GM19238 (cell line): Measurements from ENCODE around the gene DUSP6.

Source experiments
- DNase-seq: peaks from one replicate; pipeline ENCODE4 v3.0.0; 2011; ENCODE audit warnings: low spot score; ENCODE audit not compliant: insufficient read length

The DUSP6 gene

GRCh38 chr12:89373763-89374572 lies 21.7 kb upstream of the DUSP6 start:
- DNase-seq, result no peak

DNA sequence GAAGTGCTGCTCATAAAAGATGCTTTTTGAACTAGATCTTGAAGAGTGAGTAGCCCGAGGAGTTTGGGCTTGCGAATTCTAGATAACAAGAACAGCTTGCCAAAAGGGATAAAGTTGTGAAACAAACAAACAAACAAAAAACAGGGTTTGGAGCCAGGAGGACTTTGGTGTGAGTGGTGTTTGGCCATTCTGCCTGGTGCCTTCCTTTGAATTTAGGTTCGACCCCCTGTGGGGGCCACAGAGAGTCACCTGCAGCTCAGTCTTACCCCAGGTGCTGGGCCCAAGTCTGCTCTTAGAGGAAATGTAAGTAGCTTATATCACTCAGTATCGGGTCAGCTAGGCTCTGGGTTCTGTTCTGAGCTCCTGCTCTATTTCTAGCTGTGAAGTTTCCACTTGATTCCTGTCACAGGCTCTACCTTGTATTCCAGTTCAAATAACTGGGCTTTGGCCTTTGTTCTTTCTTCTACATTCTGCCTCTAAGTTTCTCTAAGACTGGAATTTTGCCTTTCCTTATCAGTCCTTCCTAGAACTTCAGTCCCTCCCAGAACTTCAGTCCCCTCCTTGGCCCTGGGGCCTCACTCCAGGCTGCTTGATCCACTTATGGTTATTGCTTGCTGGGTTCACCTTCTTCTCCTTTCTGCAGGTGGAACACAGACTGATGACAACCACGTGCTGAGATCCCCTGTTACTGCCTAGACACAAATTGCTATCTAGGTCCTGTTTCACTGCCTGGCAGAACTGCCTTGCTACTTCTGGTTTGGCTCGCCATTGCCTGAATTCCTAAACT lies 20.5 kb upstream of the DUSP6 start:
- DNase-seq, result no peak

DNA sequence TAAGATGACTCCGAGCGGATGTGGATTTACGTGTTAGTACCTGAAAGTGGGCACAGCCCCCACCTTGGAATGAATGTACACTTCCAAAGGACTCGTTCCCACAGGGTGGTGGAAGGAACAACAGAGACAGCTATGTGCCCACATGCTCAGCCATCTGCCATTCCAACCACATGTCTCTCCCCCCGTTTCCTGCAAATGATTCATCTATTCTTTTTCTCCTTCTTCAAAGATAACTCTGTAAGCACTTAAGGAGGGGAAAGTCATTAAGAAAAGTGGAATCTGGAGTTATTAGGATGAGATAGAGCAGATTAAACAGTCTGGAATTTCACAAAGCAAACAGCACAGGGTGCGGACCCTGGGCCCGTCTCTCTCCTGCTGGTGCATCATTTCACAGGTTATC lies 18.5 kb upstream of the DUSP6 start:
- no peak for DNase-seq

- no peak for DNase-seq
Measured at GRCh38 chr12:89370421-89370831, 18.1 kb upstream of the DUSP6 start.

GRCh38 chr12:89369166-89369565 lies 16.9 kb upstream of the DUSP6 start:
- DNase-seq, result no peak

DNA sequence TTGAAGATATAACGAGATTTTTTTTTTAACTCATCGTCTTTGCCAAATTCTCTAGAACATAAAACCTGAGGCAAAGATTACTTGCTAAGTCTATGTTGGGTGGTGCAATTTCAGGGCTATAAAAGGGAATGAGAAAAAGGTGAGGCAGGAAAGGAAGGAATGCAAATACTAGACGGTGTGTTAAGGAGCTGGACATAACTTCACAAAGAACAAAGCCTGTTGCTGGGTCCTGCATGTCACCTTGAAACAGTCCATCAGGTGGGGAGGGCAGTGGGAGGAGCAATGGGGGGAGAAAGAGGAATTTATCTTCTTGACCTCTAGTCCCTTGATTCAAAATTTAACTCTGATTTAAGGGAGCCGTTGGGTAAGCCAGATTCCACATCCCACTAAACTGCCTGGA lies 16.1 kb upstream of the DUSP6 start:
- no peak for DNase-seq

DNA sequence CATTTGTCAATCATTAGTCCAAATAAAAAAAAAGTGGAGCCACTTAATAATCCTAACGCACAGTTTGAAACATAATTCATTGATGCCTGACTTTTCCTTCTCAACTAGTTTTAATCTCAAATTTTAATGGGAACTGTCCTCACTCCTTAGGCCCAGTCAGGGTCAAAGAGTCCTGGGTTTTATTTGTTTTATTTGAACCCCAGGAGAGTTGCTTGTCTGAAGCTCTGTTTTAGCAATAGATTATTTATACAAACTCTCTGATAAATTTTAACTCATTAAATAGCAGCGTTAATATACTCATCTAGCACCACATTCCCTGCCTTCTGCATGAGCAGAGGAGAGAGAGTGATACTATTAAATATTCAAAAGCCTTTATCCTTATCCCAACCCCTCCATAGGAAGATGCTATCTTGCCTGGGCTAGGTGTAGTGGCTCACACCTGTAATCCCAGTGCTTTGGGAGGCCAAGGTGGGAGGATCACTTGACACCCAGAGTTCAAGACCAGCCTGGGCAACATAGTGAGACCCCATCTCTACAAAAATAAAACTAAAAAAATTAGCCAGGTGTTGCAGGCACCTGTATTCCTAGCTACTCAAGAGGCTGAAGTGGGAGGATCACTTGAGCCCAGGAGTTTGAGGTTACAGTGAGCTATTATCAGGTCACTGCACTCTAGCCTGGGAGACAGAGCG lies 14.5 kb upstream of the DUSP6 start:
- no peak for DNase-seq

- no peak for DNase-seq
Measured at GRCh38 chr12:89364631-89365030, 12.3 kb upstream of the DUSP6 start.

GRCh38 chr12:89364058-89364457 lies 11.8 kb upstream of the DUSP6 start:
- DNase-seq, result no peak

DNA sequence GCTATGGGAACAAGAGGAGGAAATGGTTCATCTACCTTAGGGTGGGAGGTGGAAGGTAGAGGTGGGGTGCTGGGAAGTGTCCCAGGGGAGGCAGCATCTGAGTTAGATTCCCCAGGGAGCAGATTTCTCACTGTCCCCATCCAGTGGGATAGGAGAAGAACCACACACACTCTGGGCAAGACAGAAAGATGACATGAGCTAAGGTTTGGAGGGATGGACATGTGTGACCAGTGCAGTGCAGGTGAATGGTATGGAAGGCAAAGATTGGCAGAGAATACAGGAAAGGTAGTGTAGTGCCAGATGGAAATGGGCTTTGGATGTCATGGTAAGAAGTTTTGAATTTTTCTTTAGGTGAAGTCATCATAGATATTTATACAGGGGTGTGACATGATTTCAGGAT lies 11.3 kb upstream of the DUSP6 start:
- no peak for DNase-seq

GRCh38 chr12:89363084-89363483 lies 10.8 kb upstream of the DUSP6 start:
- DNase-seq, result no peak

GRCh38 chr12:89359615-89360014 lies 7.3 kb upstream of the DUSP6 start:
- DNase-seq, result no peak

DNA sequence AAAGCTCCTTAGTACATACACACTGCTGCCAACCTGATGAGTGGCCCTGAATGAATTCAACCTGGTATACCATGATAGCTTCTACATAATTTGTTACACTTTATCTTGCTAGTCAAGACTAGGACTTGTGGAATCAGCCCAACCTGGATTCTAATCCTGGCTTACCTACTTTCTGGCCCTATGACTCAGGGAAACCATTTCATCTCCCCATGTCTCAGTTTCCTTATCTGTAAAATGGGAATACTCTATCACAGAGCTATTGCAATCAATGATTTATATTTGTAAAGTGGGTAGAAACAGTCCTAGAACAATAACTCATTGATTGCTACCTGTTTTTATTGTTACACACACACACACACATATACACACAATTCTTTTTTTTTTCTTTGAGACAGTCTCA lies 6.5 kb upstream of the DUSP6 start:
- no peak for DNase-seq

- DNase-seq, result no peak
Measured at GRCh38 chr12:89357297-89357730, 5.0 kb upstream of the DUSP6 start.

- no peak for DNase-seq
Measured at GRCh38 chr12:89356069-89356665, 3.9 kb upstream of the DUSP6 start.

- no peak for DNase-seq
Measured at GRCh38 chr12:89355243-89356068, 3.2 kb upstream of the DUSP6 start.

- DNase-seq, result no peak
Measured at GRCh38 chr12:89354612-89355067, 2.3 kb upstream of the DUSP6 start.

- DNase-seq, result peak; percentile 30
Measured at GRCh38 chr12:89353823-89354611, 1.7 kb upstream of the DUSP6 start.

- peak; percentile 19 for DNase-seq
Measured at GRCh38 chr12:89353188-89353822, 1.0 kb upstream of the DUSP6 start.

DNA sequence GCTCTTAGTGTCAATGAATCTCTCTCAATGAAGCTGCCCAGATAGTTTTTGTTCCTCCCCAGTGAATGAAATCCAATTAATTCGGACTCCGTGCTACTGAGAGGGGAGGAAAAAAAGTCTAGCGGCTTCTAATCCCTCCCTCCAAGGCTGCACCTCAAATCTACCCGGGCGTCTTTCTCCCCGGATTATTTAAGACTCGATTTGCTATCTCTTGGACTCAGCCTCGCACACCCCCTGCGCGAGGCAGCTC lies 134 bp downstream of the DUSP6 start:
- DNase-seq, result no peak
